Measurements from ENCODE around the gene ZBTB7C.

GRCh38 chr18:48450685-48451084 is 41.5 kb upstream of the ZBTB7C start:
- TF ChIP-seq CTCF (IDR thresholded peaks at IDR 0.05) (no peak), MAZ (IDR thresholded peaks at IDR 0.05; ENCODE audit: borderline replicate concordance, low read depth, low read length) (no peak), MAX (IDR thresholded peaks at IDR 0.05) (no peak), ZC3H11A (IDR thresholded peaks at IDR 0.05) (no peak), CBX2 (IDR thresholded peaks at IDR 0.05; ENCODE audit: borderline replicate concordance, low read depth) (no peak), HOXB5 (CRISPR knock-in tag; IDR thresholded peaks at IDR 0.05) (no peak), NR3C1 (IDR thresholded peaks at IDR 0.05) (no peak), USF2 (IDR thresholded peaks at IDR 0.05) (no peak), SMC3 (IDR thresholded peaks at IDR 0.05) (no peak), REST (IDR thresholded peaks at IDR 0.05) (no peak), FOSB (CRISPR knock-in tag; IDR thresholded peaks at IDR 0.05) (no peak), EP300 (IDR thresholded peaks at IDR 0.05) (no peak)

Data from A549 (cell line).